Right atrium auricular region (tissue), 2 donors: ENCODE measurements around the gene TMCC3. TPM values are rescaled to one million over a fixed set of nuclear protein-coding genes. Genes with fewer than 3 reads are reported as not detected.

Source experiments
- DNase-seq: peaks from one replicate; pipeline ENCODE4 v3.0.0-alpha.2; 2019; ENCODE audit warnings: low spot score
- H3K27ac ChIP-seq, 2 donors: fragments of 200-600 bp; sonication (generic); 1 replicate in 1 of 2; 2 replicates in 1 of 2; pipeline ENCODE4 v1.5.1; 2016 to 2019
- H3K27me3 ChIP-seq, 2 donors: fragments of 200-600 bp; sonication (generic); one replicate each; pipeline versions ENCODE4 v1.5.1 to v1.6.0; 2017 to 2019
- H3K36me3 ChIP-seq: fragments of 200-600 bp; sonication (generic); one replicate; pipeline ENCODE4 v1.5.1; 2016
- H3K4me1 ChIP-seq, 2 donors: fragments of 200-600 bp; sonication (generic); one replicate each; pipeline versions ENCODE4 v1.5.1 to v1.6.0; 2017 to 2019
- H3K4me3 ChIP-seq, 2 donors: fragments of 200-600 bp; sonication (generic); 1 replicate in 1 of 2; 2 replicates in 1 of 2; pipeline ENCODE4 v1.5.1; 2017 to 2019; ENCODE audit warnings: mild to moderate bottlenecking in 1 of 2, moderate library complexity in 1 of 2
- H3K9me3 ChIP-seq, 2 donors: fragments of 200-600 bp; sonication (generic); one replicate each; pipeline ENCODE4 v1.5.1; 2019
- CTCF ChIP-seq, 2 donors: fragments of 200-600 bp; sonication (generic); IDR thresholded peaks; one replicate each; pipeline ENCODE4 v1.5.1; 2019; ENCODE audit warnings: antibody characterized with exemption in 2 of 2
- total RNA-seq, 2 donors: library from RNA; depleted of rRNA; stranded (reverse); fragments of >200 nt; gene quantifications; one replicate each; pipeline ENCODE4 v1.1.0, GENCODE V29; 2016

Gene TMCC3
- total RNA-seq, 2 donors from 2014 or later = 4.4 to 4.7 TPM

DNA sequence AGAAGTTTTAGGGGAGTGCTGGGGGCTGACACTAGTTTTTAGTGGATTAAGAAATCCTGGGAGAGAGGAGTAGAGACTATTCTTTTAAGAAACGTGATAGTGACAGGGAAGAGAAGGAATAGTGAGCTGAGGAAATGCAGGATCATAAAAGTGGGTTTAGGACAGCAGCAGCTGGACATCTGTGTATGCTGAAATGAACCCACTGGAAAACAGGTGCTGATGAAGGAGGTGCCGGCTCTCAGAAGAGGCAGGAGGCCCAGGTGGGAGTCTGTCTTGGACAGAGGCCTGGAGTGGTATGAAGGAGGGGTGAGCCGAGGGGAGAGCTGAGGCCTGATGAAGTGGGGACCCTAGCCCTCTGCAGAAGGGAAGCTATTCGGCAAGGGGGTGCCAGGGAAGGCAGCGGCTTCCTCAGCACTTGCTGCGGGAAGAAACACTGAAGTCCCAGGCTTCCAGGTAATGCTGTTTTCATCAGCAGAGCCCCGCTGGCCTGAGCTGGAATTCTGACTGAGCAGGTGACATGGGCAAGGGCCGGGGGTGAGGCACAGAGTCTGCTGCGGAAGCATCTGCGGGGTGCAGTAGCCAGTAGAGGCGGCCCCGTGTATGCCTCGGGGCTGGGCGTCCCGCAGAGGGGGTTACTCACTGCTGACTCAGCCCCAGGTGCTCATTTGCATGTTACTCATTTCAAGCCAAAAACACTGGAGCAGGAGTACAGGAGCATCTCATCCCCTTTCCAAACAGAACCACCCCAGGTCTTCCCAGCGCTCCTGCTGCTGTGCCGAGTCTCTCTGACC is 89.7 kb downstream of the TMCC3 start:
- Histone ChIP-seq H3K9me3 (no peaks in the 10 kb centered on the region), H3K27me3 (no peaks in the 10 kb centered on the region), H3K36me3 (no peaks in the 10 kb centered on the region), H3K4me3 (no peak overlapping the region), H3K27ac (no peak overlapping the region), H3K4me1 (no peaks in the 10 kb centered on the region)
- no peak for DNase-seq
- TF ChIP-seq CTCF (IDR thresholded peaks at IDR 0.05) = no peak

- no peaks in the 10 kb centered on the region for H3K9me3 ChIP-seq
- no peaks in the 10 kb centered on the region for H3K36me3 ChIP-seq
- no peaks in the 10 kb centered on the region for H3K4me1 ChIP-seq
- no peaks in the 10 kb centered on the region for H3K27me3 ChIP-seq
- no peak for DNase-seq
- no peak overlapping the region for H3K4me3 ChIP-seq
- no peak for TF ChIP-seq CTCF (IDR thresholded peaks at IDR 0.05)
- H3K27ac ChIP-seq = no peak overlapping the region
Observed at GRCh38 chr12:94558612-94559011, 91.7 kb downstream of the TMCC3 start.

- no peak overlapping the region for H3K4me3 ChIP-seq
- no peak for DNase-seq
- TF ChIP-seq CTCF (IDR thresholded peaks at IDR 0.05) = no peak
- no peaks in the 10 kb centered on the region for H3K9me3 ChIP-seq
- H3K4me1 ChIP-seq = no peaks in the 10 kb centered on the region
- no peaks in the 10 kb centered on the region for H3K27me3 ChIP-seq
- no peaks in the 10 kb centered on the region for H3K36me3 ChIP-seq
- H3K27ac ChIP-seq = no peak overlapping the region
Observed at GRCh38 chr12:94557746-94558295, 92.5 kb downstream of the TMCC3 start.

DNA sequence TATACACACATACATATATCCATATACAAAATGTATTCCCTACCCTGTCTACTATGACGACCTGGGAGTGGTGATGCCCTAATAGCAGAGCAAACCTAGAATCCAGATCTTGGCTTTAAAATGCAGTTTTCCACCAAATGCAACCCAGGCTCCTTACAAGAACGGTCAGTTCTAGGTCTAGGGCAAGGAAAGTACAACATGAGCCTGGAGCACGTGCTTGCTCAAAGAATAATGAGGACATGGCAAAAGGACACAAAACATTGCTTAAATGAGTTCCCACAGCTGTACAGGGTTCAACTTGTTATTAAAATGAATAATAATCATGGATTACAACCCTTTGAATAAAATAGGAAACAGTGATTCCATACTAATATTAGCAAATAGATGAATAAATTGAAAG is 94.7 kb downstream of the TMCC3 start:
- H3K4me3 ChIP-seq = no peak overlapping the region
- H3K4me1 ChIP-seq = no peaks in the 10 kb centered on the region
- no peaks in the 10 kb centered on the region for H3K36me3 ChIP-seq
- DNase-seq = no peak
- no peak overlapping the region for H3K27ac ChIP-seq
- no peak for TF ChIP-seq CTCF (IDR thresholded peaks at IDR 0.05)
- no peaks in the 10 kb centered on the region for H3K27me3 ChIP-seq
- no peaks in the 10 kb centered on the region for H3K9me3 ChIP-seq

- no peaks in the 10 kb centered on the region for H3K27me3 ChIP-seq
- no peak overlapping the region for H3K27ac ChIP-seq
- no peaks in the 10 kb centered on the region for H3K9me3 ChIP-seq
- H3K4me3 ChIP-seq = no peak overlapping the region
- no peaks in the 10 kb centered on the region for H3K4me1 ChIP-seq
- DNase-seq = no peak
- H3K36me3 ChIP-seq = no peaks in the 10 kb centered on the region
- TF ChIP-seq CTCF (IDR thresholded peaks at IDR 0.05) = no peak
Observed at GRCh38 chr12:94553875-94554274, 96.5 kb downstream of the TMCC3 start.
